Measurements from ENCODE around the gene TUBGCP3. TPM values are rescaled to one million over a fixed set of nuclear protein-coding genes. Genes with fewer than 3 reads are reported as not detected.

TUBGCP3 gene
- total and polyA plus RNA-seq, 4 donors: 6.7 to 31.0 (median 17.3) TPM

DNA sequence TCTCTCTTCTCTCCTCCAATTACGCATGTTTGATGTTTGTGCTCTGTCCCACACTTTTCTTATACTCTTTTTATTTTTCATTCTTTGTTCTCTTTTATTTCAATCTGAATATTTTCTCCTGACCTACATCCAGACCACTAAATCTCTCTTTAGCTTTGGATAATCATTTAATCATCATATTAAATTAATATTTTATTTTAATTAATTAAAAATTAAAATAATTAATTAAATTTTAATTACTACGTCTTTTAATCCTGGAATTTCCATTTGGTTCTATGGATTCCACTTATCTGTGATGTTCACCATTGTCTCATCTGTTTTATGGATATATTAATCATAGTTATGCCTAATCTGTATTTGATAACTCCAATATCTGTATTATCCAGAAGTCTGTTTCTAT, 149.4 kb downstream of the TUBGCP3 start:
- Histone ChIP-seq H3K36me3 (ENCODE audit: control insufficient read depth in 4 of 4, insufficient read depth in 3 of 4, low read depth in 1 of 4, low read length in 3 of 4) (peaks cover 0 to 2% (median 0%) of the 10 kb centered on the region in 4 donors), H3K4me1 (ENCODE audit: control insufficient read depth in 4 of 4, insufficient read depth in 4 of 4, low read length in 3 of 4) (no peaks in the 10 kb centered on the region)
- 85% methylated on average over 2 of the region's 2 CpGs for WGBS

DNA sequence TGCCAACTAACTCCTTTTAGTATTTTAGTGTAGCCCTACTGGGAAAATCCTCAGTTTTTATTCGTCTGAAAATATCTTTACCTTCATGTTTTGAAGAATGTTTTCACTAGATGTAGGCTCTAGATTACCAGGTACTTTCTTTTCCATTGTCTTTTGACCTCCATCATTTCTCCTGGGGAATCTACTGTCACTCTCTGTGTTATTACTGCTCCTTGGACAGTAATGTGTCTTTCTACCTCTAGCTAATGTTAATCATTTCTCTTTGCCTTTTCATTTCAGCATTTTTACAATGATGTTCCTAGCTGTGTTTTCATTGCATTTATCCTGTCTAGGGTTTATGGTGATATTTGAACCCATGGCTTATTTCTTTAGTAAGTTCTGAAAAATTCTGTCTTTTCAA, 149.9 kb downstream of the TUBGCP3 start:
- H3K4me1 ChIP-seq (ENCODE audit: control insufficient read depth in 4 of 4, insufficient read depth in 4 of 4, low read length in 3 of 4): no peaks in the 10 kb centered on the region
- WGBS: 70% methylated on average over 1 of the region's 1 CpG
- DNase-seq (ENCODE audit: low spot score): no peak
- no peak overlapping the region for H3K4me3 ChIP-seq (ENCODE audit: low read depth in 1 of 3, low read length in 3 of 3)
- peaks cover 0 to 6% (median 2%) of the 10 kb centered on the region in 4 donors for H3K9me3 ChIP-seq (ENCODE audit: control insufficient read depth in 4 of 4, low read length in 3 of 4)
- no peak for TF ChIP-seq YY1 (IDR thresholded peaks at IDR 0.05)
- no peak for TF ChIP-seq GABPA (IDR thresholded peaks at IDR 0.05 in 1 of 2, conservative IDR thresholded peaks at IDR 0.05 in 1 of 2)
- TF ChIP-seq JUND (IDR thresholded peaks at IDR 0.05): no peak
- no peak for TF ChIP-seq TAF1 (conservative IDR thresholded peaks at IDR 0.05)
- no peak for TF ChIP-seq FOXA2 (IDR thresholded peaks at IDR 0.05)
- TF ChIP-seq, protein P1, sequence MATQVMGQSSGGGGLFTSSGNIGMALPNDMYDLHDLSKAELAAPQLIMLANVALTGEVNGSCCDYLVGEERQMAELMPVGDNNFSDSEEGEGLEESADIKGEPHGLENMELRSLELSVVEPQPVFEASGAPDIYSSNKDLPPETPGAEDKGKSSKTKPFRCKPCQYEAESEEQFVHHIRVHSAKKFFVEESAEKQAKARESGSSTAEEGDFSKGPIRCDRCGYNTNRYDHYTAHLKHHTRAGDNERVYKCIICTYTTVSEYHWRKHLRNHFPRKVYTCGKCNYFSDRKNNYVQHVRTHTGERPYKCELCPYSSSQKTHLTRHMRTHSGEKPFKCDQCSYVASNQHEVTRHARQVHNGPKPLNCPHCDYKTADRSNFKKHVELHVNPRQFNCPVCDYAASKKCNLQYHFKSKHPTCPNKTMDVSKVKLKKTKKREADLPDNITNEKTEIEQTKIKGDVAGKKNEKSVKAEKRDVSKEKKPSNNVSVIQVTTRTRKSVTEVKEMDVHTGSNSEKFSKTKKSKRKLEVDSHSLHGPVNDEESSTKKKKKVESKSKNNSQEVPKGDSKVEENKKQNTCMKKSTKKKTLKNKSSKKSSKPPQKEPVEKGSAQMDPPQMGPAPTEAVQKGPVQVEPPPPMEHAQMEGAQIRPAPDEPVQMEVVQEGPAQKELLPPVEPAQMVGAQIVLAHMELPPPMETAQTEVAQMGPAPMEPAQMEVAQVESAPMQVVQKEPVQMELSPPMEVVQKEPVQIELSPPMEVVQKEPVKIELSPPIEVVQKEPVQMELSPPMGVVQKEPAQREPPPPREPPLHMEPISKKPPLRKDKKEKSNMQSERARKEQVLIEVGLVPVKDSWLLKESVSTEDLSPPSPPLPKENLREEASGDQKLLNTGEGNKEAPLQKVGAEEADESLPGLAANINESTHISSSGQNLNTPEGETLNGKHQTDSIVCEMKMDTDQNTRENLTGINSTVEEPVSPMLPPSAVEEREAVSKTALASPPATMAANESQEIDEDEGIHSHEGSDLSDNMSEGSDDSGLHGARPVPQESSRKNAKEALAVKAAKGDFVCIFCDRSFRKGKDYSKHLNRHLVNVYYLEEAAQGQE (IDR thresholded peaks at IDR 0.05): no peak
- TF ChIP-seq SP1 (IDR thresholded peaks at IDR 0.05): no peak
- no peak for TF ChIP-seq EGR1 (IDR thresholded peaks at IDR 0.05; ENCODE audit: low read depth in 2 of 2)
- TF ChIP-seq, protein P2, sequence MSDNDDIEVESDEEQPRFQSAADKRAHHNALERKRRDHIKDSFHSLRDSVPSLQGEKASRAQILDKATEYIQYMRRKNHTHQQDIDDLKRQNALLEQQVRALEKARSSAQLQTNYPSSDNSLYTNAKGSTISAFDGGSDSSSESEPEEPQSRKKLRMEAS (IDR thresholded peaks at IDR 0.05): no peak
- TF ChIP-seq HNF4G (IDR thresholded peaks at IDR 0.05): no peak
- H3K36me3 ChIP-seq (ENCODE audit: control insufficient read depth in 4 of 4, insufficient read depth in 3 of 4, low read depth in 1 of 4, low read length in 3 of 4): peaks cover 0 to 2% (median 0%) of the 10 kb centered on the region in 4 donors
- no peak overlapping the region for H3K9ac ChIP-seq (ENCODE audit: low read depth in 1 of 2, low read length in 2 of 2)
- no peaks in the 10 kb centered on the region for H3K27me3 ChIP-seq (ENCODE audit: control insufficient read depth in 4 of 4, insufficient read depth in 4 of 4, low read length in 3 of 4)
- H3K27ac ChIP-seq (ENCODE audit: low read depth in 1 of 2, low read length in 2 of 2): no peak overlapping the region

More for the DNA sequence above, 149.4 kb downstream of the TUBGCP3 start:
- Histone ChIP-seq H3K4me3 (ENCODE audit: low read depth in 1 of 3, low read length in 3 of 3) (no peak overlapping the region), H3K9ac (ENCODE audit: low read depth in 1 of 2, low read length in 2 of 2) (no peak overlapping the region), H3K27ac (ENCODE audit: low read depth in 1 of 2, low read length in 2 of 2) (no peak overlapping the region), H3K27me3 (ENCODE audit: control insufficient read depth in 4 of 4, insufficient read depth in 4 of 4, low read length in 3 of 4) (no peaks in the 10 kb centered on the region), H3K9me3 (ENCODE audit: control insufficient read depth in 4 of 4, low read length in 3 of 4) (peaks cover 0 to 6% (median 2%) of the 10 kb centered on the region in 4 donors)
- DNase-seq (ENCODE audit: low spot score): no peak
- no peak for TF ChIP-seq YY1 (IDR thresholded peaks at IDR 0.05)
- TF ChIP-seq, protein P3, sequence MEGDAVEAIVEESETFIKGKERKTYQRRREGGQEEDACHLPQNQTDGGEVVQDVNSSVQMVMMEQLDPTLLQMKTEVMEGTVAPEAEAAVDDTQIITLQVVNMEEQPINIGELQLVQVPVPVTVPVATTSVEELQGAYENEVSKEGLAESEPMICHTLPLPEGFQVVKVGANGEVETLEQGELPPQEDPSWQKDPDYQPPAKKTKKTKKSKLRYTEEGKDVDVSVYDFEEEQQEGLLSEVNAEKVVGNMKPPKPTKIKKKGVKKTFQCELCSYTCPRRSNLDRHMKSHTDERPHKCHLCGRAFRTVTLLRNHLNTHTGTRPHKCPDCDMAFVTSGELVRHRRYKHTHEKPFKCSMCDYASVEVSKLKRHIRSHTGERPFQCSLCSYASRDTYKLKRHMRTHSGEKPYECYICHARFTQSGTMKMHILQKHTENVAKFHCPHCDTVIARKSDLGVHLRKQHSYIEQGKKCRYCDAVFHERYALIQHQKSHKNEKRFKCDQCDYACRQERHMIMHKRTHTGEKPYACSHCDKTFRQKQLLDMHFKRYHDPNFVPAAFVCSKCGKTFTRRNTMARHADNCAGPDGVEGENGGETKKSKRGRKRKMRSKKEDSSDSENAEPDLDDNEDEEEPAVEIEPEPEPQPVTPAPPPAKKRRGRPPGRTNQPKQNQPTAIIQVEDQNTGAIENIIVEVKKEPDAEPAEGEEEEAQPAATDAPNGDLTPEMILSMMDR (IDR thresholded peaks at IDR 0.05; ENCODE audit: low read depth, low read length, missing input control): no peak
- no peak for TF ChIP-seq FOXA2 (IDR thresholded peaks at IDR 0.05)
- no peak for TF ChIP-seq NR2F2 (IDR thresholded peaks at IDR 0.05)
- TF ChIP-seq, protein P4, sequence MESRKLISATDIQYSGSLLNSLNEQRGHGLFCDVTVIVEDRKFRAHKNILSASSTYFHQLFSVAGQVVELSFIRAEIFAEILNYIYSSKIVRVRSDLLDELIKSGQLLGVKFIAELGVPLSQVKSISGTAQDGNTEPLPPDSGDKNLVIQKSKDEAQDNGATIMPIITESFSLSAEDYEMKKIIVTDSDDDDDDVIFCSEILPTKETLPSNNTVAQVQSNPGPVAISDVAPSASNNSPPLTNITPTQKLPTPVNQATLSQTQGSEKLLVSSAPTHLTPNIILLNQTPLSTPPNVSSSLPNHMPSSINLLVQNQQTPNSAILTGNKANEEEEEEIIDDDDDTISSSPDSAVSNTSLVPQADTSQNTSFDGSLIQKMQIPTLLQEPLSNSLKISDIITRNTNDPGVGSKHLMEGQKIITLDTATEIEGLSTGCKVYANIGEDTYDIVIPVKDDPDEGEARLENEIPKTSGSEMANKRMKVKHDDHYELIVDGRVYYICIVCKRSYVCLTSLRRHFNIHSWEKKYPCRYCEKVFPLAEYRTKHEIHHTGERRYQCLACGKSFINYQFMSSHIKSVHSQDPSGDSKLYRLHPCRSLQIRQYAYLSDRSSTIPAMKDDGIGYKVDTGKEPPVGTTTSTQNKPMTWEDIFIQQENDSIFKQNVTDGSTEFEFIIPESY (IDR thresholded peaks at IDR 0.05): no peak
- no peak for TF ChIP-seq SP1 (IDR thresholded peaks at IDR 0.05)
- no peak for TF ChIP-seq RXRA (IDR thresholded peaks at IDR 0.05)
- TF ChIP-seq EGR1 (IDR thresholded peaks at IDR 0.05; ENCODE audit: low read depth in 2 of 2): no peak
- TF ChIP-seq JUND (IDR thresholded peaks at IDR 0.05): no peak
- TF ChIP-seq HNF4G (IDR thresholded peaks at IDR 0.05): no peak
- no peak for TF ChIP-seq TAF1 (conservative IDR thresholded peaks at IDR 0.05)
- TF ChIP-seq, protein P5, sequence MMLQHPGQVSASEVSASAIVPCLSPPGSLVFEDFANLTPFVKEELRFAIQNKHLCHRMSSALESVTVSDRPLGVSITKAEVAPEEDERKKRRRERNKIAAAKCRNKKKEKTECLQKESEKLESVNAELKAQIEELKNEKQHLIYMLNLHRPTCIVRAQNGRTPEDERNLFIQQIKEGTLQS (IDR thresholded peaks at IDR 0.05): no peak
- TF ChIP-seq GABPA (IDR thresholded peaks at IDR 0.05 in 1 of 2, conservative IDR thresholded peaks at IDR 0.05 in 1 of 2): no peak
- TF ChIP-seq, protein P2 (IDR thresholded peaks at IDR 0.05): no peak
- TF ChIP-seq RAD21 (IDR thresholded peaks at IDR 0.05): no peak
- TF ChIP-seq FOXA1 (IDR thresholded peaks at IDR 0.05): no peak
- TF ChIP-seq HNF4A (conservative IDR thresholded peaks at IDR 0.05): no peak
